T47D (cell line): ENCODE measurements around the gene TREX2.

Source experiments
- DNase-seq, 2 experiments: peaks; one replicate each; pipeline versions ENCODE4 v3.0.0 to v3.0.0-alpha.2; 2011 to 2012; ENCODE audit warnings: low read depth in 1 of 2, low spot score in 1 of 2
- JUND ChIP-seq: IDR thresholded peaks from 2 replicates; pipeline ENCODE4 v1.6.1; 2012; ENCODE audit warnings: low read depth
- in situ Hi-C: cut with HindIII; loops from 2 replicates; pipeline ENCODE4 v1.10.0; 2016; ENCODE audit warnings: low sequenced_read_pairs, low pct_unique_long_range_greater_than_20kb

TREX2 gene

GRCh38 chrX:153486171-153486570 is 40.3 kb upstream of the TREX2 start:
- in situ Hi-C loops = no loop called here
- no peak for DNase-seq
- TF ChIP-seq JUND = no peak

DNA sequence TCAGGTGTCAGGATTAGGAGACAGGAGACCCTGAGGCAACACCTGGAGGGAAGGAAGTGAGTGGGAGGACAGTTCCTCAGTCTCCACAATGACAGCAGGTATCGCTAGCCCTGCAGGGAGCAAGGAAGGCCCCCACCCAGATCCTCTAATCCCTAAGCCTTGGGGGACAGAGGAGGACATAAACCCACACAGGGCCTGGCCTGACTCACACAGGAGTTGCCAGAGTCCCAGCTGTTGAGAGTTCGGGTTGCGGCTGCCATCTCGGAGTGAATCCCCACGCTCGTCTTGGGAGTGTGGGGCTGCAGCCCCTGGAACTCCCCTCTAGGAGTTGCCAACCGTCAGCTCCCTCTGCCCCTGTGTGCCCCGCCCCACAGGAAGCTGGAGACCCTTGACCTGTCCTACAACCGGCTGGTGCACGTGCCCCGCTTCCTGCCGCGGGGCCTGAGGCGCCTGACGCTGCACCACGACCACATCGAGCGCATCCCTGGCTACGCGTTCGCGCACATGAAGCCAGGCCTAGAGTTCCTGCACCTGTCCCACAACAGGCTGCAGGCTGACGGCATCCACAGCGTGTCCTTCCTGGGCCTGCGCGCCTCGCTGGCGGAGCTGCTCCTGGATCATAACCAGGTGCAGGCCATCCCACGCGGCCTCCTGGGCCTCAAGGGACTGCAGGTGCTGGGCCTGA is 39.7 kb upstream of the TREX2 start:
- in situ Hi-C loops = no loop called here

DNA sequence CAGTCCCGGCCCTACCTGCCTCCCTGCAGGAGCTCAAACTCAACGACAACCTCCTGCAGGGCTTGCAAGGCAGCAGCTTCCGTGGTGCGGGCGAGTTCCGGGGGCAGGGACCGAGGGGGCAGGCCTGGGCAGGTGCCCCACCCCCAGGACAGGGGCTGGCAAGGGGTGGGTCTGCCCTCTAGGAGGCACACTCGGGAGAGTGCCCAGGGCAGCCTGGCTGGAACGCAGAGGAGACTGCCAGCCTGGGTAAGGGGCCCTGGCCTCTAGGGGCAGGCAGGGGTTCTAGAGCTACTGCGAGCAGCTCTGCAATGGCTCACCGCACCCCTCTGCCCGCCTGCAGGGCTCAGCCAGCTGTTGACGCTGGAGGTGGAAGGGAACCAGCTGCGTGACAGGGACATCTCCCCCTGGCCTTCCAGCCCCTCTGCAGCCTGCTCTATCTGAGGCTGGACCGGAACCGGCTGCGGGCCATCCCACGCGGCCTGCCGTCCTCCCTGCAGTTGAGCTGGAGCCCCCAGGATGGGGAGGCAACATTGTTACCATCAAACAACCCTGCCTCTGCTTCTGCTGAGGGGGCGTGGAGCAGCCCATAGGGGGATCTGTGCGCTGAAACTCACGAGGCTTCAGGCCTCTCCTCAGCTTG is 36.6 kb upstream of the TREX2 start:
- in situ Hi-C loops = no loop called here
- no peak for DNase-seq
- no peak for TF ChIP-seq JUND

More for the DNA sequence above, 39.7 kb upstream of the TREX2 start:
- no peak for DNase-seq
- no peak for TF ChIP-seq JUND

DNA sequence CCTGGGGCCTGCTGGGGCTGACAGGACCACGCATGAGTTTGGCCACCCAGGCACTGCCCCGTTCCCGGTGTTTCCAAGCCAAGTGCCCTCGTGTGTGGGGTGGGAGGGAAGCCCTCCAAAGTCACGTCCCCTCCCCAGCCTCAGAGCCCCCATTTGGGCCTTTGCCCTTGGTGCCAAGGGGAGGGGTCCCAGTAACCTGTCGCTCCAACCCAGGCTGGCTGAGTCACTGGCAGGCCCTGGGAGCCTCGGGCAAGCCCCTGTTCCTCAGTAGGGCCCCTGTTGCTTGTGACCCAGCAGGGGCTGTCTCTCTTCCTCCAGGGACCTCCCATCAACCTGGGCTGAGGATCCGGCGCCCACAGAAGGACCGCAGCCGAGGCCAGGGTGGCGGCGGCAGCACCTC is 35.2 kb upstream of the TREX2 start:
- TF ChIP-seq JUND = no peak
- no peak for DNase-seq
- in situ Hi-C loops = no loop called here

DNA sequence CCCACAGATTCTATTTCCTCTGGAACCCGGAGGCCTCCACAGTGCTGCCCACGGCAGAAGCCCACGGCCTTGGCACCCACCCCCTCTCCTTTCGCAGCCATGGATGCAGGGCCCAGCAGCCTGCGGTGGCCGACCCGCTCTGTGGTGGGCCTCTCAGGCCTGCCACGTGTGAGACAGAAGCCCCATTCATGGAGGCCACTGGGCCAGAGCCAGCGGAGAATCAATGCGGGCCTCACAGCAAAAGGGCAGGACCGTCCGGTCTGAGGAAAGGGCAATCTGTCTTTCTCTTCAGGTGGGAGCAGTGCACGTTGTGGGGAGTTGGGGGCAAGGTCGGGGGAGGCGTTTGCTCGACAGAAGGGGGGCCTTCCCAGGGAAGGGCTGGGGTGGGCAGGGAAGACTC is 32.9 kb upstream of the TREX2 start:
- no peak for TF ChIP-seq JUND
- in situ Hi-C loops = no loop called here
- no peak for DNase-seq

- TF ChIP-seq JUND = no peak
Observed at GRCh38 chrX:153477901-153478300, 32.0 kb upstream of the TREX2 start.

GRCh38 chrX:153477364-153477857 is 31.6 kb upstream of the TREX2 start:
- TF ChIP-seq JUND = no peak
- DNase-seq = no peak
- in situ Hi-C loops = no loop called here

More at GRCh38 chrX:153477901-153478300, 32.0 kb upstream of the TREX2 start:
- in situ Hi-C loops = no loop called here
- no peak for DNase-seq

- TF ChIP-seq JUND = no peak
- in situ Hi-C loops = no loop called here
- DNase-seq = no peak
Observed at GRCh38 chrX:153476666-153477363, 31.0 kb upstream of the TREX2 start.

DNA sequence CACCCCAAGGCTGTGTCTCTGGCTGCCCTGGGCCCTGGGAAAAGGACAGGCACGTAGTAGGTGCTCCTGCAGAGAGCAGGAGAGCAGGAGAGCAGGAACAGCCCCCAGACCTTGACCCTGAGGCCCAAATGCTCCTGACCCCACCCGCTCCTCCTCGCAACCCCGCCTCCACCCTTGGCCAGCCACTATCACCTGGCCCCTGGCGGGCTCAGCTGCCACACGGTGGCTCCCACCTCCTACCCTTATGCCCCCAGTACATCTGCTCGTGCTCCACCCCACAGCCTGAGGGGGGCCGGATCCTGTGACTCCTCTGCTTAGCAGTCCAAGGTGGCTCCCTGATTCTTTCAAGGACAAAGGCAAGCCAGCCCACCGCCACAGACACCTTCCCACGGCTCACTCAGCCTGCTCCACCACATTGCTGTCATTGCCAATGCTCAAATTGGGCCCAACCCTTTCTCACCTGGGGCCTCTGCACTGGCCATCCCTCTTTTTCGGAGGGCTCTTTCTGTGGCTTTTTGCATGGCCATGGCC is 30.0 kb upstream of the TREX2 start:
- no peak for TF ChIP-seq JUND
- DNase-seq = no peak
- in situ Hi-C loops = no loop called here

DNA sequence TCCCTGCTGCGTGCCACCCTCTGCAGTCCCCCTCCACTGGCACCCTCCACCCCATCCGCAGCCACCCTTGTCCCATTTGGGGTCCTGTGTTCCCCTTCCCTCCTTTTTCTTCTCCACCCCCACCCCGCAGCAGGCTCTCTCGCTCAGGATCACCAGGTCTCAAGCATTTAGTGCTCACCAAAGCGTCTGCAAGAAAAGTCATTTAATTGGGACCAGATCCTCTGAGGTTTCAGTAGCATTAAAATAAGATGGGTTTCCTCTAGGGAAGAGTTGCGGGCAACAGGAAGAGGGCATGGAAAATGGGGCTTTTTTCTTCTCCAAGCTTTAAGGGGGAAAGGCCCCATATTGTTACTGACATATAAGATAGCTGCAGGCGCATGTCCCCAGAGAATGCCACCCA is 29.4 kb upstream of the TREX2 start:
- no peak for DNase-seq
- TF ChIP-seq JUND = no peak
- in situ Hi-C loops = no loop called here

DNA sequence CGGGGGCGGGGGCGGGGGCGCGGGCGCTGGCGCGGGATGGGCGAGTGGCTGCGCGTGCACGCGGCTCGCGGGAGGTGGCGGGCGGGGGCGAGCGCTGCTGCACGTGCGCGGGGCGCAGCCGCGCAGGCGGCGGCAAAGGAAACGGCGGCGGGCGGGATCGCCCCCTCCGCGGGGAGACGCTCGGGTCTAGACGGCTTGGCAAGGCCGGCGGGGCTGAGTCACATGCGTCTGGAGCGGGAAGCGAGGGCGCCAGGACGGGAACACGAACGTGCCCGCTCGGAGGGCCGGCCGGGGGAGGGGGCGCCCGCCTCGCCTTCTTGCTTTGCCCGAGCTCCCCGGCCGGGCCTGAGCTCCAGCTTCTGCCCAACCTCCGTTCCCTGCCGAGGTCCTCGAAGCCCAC is 28.9 kb upstream of the TREX2 start:
- TF ChIP-seq JUND = no peak
- no peak for DNase-seq
- in situ Hi-C loops = no loop called here

GRCh38 chrX:153474266-153474665 is 28.4 kb upstream of the TREX2 start:
- TF ChIP-seq JUND = no peak
- no peak for DNase-seq
- in situ Hi-C loops = no loop called here

DNA sequence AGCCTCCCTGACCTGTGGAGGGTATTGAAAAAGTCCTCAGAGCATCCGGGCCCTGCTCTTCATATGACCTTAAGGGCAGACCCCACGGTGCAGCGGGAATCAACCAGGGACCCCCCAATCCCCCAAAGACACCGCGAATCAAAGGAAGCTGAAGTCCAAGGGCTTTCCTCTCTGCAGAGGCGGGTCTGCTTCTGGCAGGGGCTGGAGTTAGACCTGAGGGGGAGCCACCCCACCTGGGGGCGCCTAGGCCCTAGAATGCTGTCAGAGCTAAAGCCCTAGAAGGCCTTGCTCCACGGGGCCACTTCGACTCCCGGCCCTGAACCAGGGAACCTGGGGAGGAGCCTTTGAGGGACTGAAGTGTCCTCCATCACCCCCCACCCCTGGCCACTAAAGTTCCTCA is 27.3 kb upstream of the TREX2 start:
- TF ChIP-seq JUND = no peak
- no peak for DNase-seq
- in situ Hi-C loops = no loop called here
